Amniotic stem cell (primary cell): ENCODE measurements around the gene PACS2.
"Not testable (repeated sequence)": the region's sequence is repeated elsewhere in the genome, so short reads cannot be mapped to it uniquely, and the experiment has no call there.

Source experiments
- DNase-seq: peaks from one replicate; lab custom pipeline; 2025; lab: John Stamatoyannopoulos, UW

Gene PACS2

DNA sequence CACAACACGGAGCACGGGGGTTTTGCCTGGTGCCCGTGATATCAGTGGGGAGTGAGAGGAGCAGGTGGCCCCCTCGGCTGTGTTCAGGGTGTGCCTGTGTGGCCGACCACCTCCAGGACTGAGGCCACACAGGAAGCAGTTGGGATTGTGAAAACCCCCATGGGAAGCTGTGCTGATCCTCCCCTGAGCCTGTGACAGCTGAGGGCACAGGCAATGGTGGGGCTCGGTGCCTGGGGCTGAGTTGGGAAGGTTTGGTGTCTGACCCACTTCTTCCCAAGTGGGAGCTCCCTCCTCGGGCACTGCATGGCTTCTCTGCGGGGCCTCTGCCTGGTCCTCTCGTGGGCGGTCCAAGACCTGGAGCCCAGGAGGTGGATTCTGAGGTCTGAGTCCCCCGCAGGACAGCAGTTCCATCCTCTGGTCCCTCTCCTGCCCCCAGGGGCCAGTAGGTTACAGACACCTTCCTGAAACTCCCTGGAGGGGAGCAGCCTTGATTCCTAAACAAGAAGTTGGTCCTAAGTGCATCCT is 17.9 kb downstream of the PACS2 start:
- no peak for DNase-seq

DNA sequence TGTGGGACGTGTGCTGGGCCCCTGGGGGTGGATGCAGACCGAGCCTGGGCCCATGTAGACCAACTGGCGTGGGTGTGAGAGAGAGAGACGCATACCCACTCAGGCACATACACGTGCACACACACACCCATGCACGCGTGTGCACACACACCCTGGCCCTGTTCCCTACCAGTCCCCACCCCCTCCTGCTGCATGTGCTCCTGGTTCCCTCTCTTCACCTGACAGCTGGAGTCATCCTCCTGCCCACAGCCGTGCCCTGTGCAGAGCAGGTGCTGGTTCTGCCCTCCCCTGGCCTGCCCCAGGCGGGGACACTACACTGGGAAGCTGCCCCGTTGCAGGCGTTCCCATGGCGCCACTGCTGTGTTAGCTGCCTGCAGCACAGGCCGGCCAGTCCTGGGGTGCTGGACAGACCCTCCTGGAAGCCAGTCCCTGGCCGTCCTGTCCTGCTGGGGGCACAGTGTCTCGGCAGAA is 18.5 kb downstream of the PACS2 start:
- DNase-seq, result no peak

DNA sequence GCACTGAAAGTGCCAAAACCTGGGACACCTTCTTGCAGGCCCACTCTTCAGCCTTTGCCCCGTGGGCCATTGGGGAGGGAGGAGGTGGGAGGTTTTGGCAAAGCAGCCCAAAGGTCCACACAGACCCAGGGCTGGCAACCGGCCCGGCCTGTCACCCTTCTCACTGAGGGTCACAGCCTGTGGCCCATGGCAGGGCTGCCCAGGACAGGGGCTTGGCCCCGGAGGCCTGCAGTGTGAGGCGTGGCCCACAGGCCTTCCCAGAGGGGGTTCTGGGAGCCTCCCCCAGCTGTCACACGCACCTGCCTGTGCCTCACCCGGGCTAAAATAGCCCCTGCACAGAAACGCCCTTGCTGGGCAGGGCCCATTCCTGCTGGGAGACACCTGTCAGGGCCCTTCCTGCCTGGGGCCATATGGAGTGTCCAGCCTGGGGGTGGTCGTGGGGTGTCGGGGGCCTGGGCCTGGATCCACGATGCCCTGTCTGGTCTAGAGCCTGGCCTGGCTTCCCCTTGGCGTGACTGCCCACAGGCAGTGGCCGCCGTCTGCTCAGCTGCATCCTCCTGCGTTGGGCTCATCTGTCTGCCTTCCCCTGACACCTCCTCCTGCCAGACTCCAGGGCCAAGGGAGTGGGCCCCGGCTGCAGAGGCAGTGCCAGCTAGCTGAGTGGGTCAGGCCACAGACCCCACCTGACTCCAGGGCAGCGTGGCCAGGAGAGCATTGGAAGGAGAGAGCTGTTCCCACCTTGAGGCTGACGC is 19.2 kb downstream of the PACS2 start:
- no peak for DNase-seq

DNA sequence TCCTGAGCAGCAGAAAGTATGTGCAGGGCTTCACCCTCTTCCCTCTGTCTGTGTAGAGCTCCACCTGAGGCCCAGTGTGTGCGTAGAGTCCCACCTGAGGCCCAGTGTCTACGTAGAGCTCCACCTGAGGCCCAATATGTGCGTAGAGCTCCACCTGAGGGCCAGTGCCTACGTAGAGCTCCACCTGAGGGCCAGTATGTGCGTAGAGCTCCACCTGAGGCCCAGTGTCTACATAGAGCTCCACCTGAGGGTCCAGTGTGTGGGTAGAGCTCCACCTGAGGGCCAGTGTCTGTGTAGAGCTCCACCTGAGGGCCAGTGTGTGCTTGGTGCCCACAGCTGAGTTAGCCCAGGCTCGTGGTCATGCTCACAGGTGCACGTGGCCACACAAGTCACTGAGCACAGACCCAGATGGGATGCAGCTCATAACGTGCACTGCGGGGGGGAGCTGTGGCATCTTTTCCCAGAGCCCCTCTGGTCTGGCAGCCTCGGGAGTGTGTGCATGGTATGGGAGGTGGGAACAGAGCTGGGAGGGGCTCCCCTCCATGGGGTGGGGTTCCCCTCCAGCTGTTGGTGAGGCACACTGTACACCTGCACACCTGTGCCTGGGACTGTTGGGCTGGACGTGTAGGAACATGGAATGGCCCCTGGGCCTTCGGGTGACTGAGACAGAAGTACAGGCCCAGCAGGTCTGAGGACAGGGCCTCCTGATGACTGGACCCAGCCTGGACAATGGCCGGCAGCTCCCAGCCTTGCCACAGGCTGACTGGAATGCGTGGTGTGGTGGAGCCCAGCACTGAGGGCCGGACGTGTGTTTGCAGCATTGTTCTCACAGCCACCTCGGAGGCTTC is 20.1 kb downstream of the PACS2 start:
- no peak for DNase-seq

DNA sequence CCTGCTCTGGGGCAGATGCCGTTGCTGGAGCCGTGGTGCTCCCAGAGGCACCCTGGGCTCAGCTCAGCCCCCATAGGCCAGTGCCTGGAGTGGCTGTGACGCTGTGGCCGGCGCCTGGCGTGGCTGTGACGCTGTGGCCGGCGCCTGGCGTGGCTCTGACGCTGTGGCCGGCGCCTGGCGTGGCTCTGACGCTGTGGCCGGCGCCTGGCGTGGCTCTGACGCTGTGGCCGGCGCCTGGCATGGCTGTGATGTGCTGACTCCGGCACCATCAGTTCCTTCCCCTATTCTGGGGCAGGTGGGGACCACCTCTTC is 20.6 kb downstream of the PACS2 start:
- DNase-seq, result not testable (repeated sequence)

DNA sequence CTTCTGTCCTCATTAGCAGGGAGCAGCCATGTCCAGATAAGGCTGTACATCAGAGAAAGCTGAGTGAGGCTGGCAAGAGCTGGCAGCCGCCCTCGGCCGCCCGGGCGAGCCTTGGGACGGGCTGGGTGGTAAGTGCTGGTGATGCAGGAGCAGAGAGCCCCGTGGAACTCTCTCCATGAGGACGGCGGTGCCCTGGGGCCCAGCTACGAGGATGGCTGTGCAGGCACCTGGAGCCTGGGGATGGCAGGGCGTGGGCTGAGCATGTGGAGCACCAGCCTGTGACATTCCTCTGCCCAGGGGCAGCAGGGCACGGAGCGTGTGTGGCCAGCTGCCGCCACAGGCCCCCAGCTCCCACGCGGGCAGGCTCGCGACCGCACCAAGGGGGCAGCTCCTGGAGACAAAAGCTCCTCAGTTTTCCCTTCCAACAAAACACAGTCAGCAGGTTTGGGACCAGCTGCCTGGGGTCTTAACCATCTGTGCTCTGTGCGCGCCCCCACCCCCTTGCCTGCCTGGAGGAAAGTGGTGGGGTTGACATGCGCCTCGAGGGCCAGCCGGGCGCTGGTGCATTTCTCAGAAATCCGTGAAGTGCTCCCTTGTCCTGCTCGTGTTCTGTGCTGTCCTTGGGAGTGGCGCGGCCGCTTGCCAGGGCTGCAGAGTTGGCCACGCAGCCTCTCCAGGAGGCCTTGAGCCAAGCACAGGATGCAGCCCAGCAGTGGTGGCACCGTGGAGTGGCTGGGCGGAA is 21.4 kb downstream of the PACS2 start:
- DNase-seq, result no peak

DNA sequence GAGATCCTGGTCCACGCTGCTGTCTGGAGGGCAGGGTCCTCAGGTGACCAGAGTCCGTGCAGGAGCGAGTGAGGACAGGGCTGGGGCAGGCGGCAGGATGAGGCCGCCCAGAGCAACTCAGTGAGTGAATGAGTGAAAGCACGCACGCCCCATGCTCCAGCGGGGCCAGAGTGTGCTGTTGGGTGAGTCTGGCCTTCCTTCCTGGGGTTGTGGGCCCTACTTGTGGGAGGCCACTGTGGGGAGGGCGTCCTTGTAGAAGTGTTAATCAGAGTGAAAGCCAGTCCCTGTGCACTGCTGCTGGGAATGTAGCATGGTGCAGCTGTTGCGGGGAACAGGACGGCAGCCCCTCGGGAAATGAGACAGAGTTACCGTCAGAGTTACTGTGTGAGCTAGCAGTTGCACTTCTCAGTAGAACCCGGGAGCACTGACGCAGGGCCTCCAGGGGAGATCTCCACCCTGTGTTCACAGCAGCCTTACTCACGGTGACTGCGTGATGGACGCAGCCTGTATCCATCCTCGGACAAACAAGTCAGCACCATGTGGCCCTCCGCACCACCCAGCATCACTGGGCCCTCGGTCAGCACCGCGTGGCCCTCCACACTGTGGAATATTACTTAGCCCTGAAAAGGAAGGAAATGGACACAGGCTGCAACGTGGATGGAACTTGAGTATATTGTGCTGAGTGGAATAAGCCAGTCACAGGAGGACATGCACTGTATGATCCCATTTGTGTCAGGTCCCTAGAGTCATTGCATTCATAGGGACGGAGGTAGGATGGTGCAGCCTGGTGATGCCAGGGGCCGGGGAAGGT is 22.1 kb downstream of the PACS2 start:
- no peak for DNase-seq

DNA sequence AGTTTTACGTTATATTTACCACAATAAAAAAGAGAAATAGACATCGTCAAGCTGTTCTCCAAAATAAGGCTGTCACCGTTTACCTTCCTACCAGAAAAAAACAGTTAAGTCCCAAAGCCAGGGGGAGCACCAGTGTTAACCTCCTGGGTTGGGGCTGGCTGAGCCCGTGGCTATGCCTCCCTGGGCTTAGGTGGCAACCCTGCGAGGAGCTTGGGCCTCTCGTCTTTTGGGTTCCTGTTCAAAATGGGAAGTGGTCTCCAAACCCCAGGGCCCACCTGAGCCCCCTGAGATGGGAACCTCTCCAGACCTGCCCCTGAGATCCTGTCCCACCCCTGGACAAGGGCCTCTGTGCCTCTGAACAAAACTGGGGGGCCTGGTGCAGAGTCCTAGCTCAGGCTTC is 22.9 kb downstream of the PACS2 start:
- no peak for DNase-seq

DNA sequence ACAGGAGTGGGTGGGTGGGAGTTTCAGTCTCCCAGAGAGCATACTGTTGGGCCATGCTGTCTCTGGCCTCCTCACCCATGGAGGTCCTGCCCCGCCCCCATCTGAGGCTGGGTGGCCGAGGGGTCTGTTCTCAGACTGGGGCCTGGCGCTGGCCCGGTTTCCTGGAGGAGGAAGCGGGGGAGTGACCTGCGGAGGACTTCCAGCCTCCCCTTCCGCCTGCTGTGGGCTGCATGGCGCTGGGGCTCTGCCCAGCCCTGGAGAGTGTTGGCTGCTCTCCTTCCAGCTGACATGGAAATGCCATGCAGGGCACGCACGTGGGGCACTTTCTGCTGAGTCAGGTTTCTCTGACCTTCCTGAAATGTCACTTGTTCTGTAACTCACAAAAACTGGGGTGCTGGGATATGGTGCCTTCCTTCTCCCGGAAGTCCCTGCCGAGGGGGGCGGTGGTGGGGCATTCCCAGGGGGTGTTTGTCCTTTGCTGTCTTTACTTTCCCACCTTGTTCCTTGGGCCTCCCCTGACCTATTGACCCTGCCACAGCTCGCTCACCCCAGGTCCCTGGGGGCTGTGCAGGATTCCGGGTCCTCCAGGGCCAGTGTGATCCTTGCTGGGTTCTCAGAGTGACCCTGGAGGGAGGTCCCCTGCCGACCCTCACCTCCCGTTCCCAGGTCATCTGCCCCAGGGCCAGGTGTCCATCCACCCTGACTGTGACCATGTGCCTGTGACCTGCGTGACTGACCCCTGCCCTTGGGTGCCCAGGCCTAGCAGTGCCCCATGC is 23.6 kb downstream of the PACS2 start:
- no peak for DNase-seq

DNA sequence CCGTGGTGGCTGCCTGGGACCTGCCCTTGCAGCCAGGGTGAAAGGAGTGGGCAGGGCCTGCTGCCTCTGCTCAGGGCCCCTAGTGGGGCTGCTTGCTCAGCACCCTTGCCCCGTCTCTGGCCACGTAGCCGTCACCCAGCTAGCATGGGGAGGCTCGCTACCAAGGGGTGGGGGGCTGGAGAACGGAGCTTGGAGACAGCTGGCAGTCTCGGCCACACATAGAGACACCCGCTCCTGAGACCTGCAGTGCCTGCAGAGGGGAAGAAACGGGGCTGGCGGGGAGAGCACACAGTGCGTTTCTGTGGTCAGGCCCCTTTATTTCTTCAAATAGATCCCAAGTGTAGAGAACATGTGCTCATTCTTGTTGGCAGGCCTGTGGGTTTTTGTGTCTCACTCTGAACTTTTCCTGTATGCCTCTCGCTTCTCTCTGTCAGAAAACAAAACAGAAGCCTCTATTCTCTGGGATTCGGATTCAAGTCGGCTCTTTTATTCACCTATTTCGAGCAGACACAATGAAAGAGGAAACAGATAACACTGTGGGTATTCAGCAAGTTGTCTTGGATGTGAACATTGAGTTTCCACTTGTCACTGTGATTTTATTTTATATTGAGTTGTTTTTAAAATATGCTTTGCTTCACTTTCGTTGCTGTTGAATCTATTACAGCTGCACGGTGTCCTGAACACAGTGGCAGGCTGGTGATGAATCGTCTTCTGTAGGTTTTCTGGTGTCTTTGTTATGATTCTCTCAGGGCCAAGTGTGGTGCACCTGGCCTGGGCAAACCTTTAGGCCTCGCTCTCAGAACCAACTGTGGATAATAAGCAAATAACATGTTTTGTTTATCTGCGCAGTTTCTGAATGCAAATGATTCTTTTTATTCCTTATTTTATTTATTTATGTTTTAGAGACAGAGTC is 26.5 kb downstream of the PACS2 start:
- no peak for DNase-seq

DNA sequence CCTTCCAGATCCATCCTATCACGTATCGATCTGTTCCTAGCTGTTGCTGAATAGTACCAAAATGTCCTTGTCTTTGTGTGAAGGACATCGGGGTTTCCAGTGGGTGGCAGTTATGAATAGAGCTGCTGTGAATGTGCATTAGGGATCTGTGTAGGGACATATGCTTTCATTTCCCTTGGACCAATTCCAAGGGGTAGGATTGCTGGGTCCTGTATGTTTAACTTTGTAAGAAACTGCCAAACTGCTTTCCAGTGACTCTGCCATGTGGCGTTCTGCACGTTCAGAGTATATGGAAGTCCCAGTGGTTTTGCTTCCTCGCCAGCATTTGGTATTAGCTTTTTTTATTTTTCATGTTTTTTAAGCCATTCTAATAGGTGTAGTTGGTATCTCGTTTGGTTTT is 28.6 kb downstream of the PACS2 start:
- DNase-seq, result no peak

DNA sequence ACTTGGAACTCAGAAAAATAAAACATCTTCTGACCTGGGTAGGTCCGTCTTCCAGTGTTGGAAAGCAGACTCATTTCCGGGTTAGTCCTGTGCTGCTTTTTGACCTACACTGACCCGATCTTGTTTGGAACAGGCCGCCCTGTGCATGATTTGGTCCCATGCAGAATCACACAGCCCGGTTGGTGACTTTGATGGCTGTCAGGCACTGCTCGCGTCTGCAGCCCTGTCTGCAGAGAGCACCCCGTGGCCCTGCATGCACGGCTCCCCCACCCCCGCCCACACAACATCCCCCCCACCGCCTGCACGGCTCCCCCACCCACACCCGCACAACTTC is 31.6 kb downstream of the PACS2 start:
- DNase-seq, result no peak

DNA sequence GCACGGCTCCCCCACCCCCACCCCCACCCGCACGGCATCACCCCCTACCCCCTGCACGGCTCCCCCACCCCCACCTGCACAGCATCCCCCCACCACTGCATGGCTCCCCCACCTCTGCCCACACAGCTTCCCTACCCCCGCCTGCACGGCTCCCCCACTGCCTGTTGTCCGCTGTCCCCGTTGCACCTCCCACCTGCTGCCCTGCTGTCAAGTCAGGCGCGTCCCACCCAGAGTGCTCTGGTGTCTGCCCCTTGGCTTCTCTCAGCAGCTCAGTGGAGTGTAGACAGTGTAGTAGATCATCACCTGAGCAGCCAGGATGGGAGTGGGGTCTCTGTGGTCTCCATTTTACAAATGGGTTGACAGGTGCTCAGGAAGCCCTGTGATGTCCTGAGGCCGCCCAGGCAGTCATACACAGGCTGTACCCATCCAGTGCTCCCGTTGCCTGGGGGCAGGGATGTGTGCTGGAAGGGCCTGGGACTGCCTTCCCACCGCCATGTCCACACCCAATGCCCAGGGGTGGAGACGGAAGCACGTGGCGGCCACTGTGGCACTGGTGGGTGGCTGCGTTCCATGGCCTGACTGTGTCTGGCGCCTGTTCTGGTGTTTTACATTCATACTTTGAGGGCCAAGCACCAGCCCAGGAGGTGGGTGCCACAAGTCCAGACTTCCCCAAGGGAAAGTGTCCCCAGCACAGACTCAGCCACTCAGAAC is 32.5 kb downstream of the PACS2 start:
- no peak for DNase-seq

DNA sequence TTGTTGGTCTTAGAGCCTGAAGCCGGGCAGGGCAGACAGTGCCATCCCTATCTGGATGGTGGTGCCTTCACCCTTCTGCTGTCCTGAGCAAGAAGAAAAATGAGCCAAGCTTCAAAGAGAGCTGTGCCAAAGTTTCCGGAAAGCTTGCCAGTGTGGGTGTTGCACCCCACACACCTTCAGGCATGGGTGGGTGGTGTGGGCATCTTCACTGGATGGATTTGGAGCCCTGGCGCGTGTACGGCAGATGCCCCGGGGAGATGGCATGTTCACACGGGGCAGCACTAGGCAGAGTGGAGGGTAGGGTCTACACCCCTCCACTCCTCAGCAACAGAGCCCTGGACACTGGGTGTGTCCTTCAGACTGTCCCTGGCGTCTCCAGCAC is 33.0 kb downstream of the PACS2 start:
- no peak for DNase-seq

DNA sequence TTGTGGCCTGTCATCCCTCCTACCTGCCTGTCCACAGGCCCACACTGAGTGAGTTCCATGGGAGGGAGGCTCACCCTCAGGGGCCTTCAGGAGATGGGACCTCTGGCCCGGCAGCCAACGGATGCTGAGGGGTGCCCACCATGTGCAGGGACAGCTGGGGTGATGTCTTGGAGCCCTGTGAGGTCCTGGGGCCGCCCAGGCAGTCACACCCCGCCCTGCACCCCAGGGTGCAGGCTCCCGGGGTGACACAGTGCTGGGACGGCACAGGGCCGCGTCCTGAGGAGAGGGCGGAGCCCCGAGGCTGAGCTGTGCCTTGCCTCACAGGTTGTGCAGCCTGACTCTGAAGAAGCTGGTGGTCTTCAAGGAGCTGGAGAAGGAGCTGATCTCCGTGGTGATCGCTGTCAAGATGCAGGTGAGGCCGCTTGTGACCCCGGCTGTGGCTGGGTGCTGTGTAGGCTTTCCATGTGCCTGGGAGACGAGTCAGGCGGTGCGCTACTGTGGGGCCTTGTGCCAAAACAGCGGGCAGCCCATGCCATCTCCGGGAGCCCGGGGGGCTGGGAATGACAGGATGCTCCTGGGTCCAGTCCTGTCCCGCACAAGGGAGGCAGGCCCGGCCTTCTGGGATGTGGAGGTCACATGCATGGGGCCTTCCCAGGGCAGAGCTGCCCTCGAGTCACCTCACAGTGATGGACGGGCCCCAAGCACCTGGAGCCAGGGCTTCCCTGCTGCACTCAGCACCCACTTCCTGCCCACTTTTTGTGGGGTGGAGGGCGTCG is 33.8 kb downstream of the PACS2 start:
- no peak for DNase-seq

DNA sequence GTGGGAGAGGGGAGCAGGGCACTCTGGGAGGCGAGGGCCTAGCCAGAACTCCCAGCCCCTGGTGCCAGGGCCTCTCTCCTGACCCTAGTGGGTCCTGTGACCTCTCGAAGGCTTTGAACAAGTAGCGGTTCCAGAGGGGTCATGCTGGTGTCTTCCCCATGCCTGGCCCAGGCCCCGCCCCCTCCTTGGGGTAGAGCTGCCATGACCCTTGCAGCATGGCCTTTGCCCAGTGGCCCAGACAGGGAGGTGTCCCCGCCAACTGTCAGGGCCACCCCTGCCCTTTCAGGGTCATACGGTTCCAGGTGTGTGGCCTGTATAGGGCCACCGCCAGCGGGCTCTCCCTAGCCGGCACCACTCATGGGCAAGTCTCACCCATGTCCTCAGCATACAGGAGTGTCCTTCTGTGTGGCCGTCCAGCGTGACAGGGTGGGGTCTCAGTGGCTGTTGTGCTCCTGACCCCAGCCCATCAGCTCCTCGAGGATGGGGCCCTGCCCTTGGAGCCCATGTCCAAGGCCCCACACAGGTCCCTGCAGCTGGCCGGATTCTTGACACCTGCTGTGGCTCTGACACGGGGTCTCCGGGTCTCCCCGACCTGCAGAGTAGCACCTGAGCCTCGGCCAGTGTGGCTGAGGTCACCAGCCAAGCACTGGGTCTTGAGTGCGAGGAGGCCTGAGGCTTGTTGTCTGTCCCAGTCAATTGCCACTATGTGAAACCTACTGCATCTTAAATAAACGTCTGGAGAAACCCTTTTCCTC is 34.6 kb downstream of the PACS2 start:
- DNase-seq, result no peak

DNA sequence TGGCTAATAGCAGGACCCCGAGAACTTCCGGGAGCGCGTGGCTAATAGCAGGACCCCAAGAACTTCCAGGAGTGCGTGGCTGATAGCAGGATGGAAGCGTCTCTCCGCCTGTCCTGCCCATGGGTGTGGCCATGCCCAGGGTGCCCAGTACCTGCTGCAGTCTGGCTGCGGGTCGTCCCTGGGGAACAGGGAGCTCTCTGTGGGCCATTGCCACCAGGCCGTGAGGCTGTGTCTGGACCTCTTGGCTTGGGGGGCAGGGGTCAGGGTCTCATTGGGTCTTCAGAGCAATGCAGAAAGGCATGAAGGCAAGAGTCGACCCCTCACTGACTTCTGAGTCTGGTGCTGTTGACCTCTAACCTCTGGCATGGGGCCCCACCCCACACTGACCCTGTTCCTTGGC is 35.4 kb downstream of the PACS2 start:
- DNase-seq, result no peak
